ENCODE results near the gene YY2.

Gene YY2

GRCh38 chrX:21845096-21845495 is 10.7 kb upstream of the YY2 start:
- no peak overlapping the region for H3K4me3 ChIP-seq (ENCODE audit: low read depth, low read length)
- DNase-seq (ENCODE audit: low read depth) = no peak
- no peak for TF ChIP-seq CTCF (conservative IDR thresholded peaks at IDR 0.05; ENCODE audit: low read depth, low read length)

GRCh38 chrX:21847342-21847741 is 8.4 kb upstream of the YY2 start:
- TF ChIP-seq CTCF (conservative IDR thresholded peaks at IDR 0.05; ENCODE audit: low read depth, low read length) = no peak
- no peak for DNase-seq (ENCODE audit: low read depth)
- H3K4me3 ChIP-seq (ENCODE audit: low read depth, low read length) = no peak overlapping the region

- no peak for TF ChIP-seq CTCF (conservative IDR thresholded peaks at IDR 0.05; ENCODE audit: low read depth, low read length)
- no peak overlapping the region for H3K4me3 ChIP-seq (ENCODE audit: low read depth, low read length)
- DNase-seq (ENCODE audit: low read depth) = no peak
Observed at GRCh38 chrX:21853578-21853977, 2.2 kb upstream of the YY2 start.

GRCh38 chrX:21856504-21856903 is 717 bp downstream of the YY2 start:
- DNase-seq (ENCODE audit: low read depth) = no peak
- H3K4me3 ChIP-seq (ENCODE audit: low read depth, low read length) = no peak overlapping the region
- no peak for TF ChIP-seq CTCF (conservative IDR thresholded peaks at IDR 0.05; ENCODE audit: low read depth, low read length)

- no peak for DNase-seq (ENCODE audit: low read depth)
- H3K4me3 ChIP-seq (ENCODE audit: low read depth, low read length) = no peak overlapping the region
- no peak for TF ChIP-seq CTCF (conservative IDR thresholded peaks at IDR 0.05; ENCODE audit: low read depth, low read length)
Observed at GRCh38 chrX:21863241-21863640, 7.5 kb downstream of the YY2 start.

- no peak for TF ChIP-seq CTCF (conservative IDR thresholded peaks at IDR 0.05; ENCODE audit: low read depth, low read length)
- DNase-seq (ENCODE audit: low read depth) = peak; percentile 45
- H3K4me3 ChIP-seq (ENCODE audit: low read depth, low read length) = no peak overlapping the region
Observed at GRCh38 chrX:21865436-21865835, 9.6 kb downstream of the YY2 start.

- DNase-seq (ENCODE audit: low read depth) = no peak
- TF ChIP-seq CTCF (conservative IDR thresholded peaks at IDR 0.05; ENCODE audit: low read depth, low read length) = no peak
- H3K4me3 ChIP-seq (ENCODE audit: low read depth, low read length) = no peak overlapping the region
Observed at GRCh38 chrX:21870494-21870893, 14.7 kb downstream of the YY2 start.

Data from choroid plexus epithelial cell (primary cell).